ENCODE results near the gene SIGLEC11.
"Not testable (repeated sequence)": the region's sequence is repeated elsewhere in the genome, so short reads cannot be mapped to it uniquely, and the experiment has no call there.

SIGLEC11 gene

GRCh38 chr19:49924881-49925210, 36.1 kb downstream of the SIGLEC11 start:
- DNase-seq (ENCODE audit: low read depth): not testable (repeated sequence)

DNA sequence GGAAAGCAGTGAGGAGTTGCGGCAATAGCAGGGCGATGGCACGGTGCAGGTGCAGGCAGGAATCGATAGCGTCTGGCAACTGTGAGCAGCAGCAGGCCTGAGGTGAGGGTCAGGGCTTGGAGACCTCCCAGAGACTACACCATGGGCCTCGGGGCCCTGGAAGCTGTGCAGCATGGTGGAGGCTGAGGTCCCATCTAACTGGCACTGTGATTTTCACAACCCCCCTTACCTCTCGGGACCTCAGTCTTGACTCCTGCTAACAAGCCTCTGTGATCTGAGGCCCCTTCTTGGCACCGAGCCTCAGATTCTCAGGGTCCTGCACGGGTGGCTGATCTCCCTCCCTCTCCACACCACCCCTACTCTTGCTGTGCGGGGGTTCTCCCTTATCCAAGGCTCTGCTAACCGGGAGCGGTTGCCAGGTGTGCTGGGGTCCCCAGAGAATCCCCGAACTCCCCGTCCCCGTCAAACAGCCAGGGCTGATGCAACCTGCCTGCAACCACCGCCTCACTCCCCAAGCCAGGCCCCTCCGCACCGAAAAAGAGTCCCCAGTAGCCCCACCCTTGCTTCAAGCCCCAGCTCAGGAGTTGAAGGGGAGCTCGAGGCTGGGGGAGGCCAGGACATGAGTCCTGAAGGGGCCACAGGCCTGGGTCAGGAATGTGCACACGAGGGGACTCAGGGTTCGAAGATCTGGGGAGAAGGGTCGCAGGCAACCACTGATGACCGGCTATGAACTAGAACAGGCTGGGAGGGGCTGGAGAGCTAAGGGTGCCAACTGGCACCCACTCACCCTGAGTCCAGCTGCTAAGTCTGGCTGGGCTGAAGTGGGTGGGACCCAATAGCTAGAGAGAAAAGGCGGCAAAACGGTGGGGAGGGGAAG, 36.7 kb downstream of the SIGLEC11 start:
- no peak for DNase-seq (ENCODE audit: low read depth)

GRCh38 chr19:49923055-49924003, 37.6 kb downstream of the SIGLEC11 start:
- no peak for DNase-seq (ENCODE audit: low read depth)

GRCh38 chr19:49921871-49922795, 38.8 kb downstream of the SIGLEC11 start:
- no peak for DNase-seq (ENCODE audit: low read depth)

GRCh38 chr19:49920624-49921363, 40.2 kb downstream of the SIGLEC11 start:
- no peak for DNase-seq (ENCODE audit: low read depth)

DNA sequence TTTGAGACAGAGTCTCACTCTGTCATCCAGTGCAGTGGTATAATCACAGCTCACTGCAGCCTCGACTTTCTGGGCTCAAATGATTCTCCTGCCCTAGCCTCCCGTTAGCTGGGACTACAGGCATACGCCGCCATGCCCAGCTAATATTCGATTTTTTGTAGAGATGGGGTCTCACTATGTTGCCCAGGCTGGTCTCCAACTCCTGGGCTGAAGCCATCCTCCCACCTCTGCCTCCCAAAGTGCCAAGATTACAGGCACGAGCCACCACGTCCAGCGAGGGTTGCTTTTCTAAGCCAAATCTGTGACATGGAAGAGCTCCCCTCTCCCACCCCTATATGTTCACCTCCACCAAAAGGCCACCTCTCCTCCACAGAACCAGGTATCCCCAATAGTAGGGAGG, 42.9 kb downstream of the SIGLEC11 start:
- DNase-seq (ENCODE audit: low read depth): no peak

- DNase-seq (ENCODE audit: low read depth): no peak
These were observed 43.9 kb downstream of the SIGLEC11 start for GRCh38 chr19:49916839-49917733.

GRCh38 chr19:49915271-49915670, 45.7 kb downstream of the SIGLEC11 start:
- DNase-seq (ENCODE audit: low read depth): no peak

DNA sequence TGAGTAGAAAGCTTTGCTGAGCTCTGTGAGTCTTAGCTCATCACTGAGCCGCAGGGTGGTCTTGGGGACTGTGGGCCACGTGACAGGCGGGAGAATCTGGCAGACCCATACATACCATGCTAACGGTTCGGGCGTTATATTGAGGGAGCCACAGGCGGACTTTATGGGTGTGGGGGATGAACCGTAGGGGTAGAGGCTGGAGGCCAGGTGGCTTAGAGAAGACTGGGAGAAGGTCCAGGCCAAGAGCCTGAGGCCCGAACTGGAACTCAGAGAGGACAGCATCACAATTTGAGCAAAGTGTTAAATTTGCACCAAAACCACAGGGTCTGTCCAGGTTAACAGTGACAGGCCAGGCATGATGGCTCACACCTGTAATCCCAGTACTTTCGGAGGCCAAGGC, 47.3 kb downstream of the SIGLEC11 start:
- no peak for DNase-seq (ENCODE audit: low read depth)

- no peak for DNase-seq (ENCODE audit: low read depth)
These were observed 47.8 kb downstream of the SIGLEC11 start for GRCh38 chr19:49912965-49913685.

GRCh38 chr19:49911381-49912145, 49.4 kb downstream of the SIGLEC11 start:
- DNase-seq (ENCODE audit: low read depth): peak; percentile 25

GRCh38 chr19:49910179-49910578, 50.8 kb downstream of the SIGLEC11 start:
- DNase-seq (ENCODE audit: low read depth): no peak

GRCh38 chr19:49908480-49909420, 52.2 kb downstream of the SIGLEC11 start:
- DNase-seq (ENCODE audit: low read depth): no peak

DNA sequence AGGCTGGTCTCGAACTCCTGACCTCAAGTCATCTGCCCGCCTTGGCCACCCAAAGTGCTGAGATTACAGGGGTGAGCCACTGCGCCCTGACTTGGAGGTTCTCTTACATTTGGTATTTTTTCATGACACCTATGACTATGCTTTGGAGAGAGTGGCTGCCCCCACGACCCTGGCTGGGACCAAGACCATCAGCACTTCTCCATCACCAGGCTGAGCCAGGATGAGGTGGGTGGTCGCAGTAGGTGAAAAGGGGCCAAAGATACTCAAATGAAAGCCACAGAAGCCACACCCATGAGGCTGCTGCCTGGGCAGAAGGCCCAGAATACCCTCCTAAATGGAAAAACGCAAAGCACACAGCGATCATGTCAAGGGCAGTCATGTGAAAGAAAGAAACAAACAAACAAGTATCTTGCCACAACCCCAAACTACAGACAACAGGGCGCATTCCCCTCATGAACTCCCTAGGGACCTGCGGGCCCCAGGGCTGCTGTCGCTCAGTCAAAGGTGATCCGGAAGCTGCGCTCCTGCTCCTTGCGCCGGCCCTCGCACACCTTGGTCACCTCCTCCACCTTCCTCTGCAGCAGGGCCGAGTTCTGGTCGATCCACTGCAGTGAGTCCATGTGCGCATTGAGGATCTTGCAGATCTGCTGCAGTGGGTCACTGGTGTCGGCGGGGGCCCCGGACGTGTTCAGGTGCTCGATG, 53.1 kb downstream of the SIGLEC11 start:
- no peak for DNase-seq (ENCODE audit: low read depth)

DNA sequence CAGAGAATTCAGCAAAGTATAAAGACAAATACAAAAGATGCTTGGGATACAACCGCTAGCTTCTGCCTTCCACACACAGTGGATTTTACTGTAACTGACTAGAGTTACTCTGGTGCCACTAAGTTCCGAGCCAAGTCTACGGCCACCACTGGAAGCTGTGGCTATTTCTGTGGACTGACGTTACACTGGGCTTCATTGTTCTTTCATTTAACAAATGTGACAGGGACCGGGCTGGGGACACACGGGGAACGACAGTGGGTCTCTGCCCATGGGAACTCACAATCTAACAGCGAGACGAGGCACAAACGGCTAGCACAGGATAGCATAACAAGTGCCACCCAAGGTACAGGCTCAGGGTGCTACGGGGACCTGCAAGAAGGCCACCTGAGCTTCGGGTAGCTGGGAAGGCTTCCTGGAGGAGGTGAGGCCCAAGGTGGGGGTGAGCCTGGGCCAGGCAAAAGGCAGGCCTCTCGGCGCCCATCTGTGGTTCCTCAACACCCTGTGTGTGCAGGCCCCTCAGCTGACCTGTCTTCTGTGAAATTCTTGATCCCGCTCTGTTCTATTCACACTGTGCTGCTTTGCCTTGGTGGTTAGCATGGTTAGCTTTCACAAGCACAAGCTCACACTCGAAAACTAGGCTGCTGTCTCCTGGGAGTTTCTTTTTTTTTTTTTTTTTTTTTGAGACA, 54.0 kb downstream of the SIGLEC11 start:
- no peak for DNase-seq (ENCODE audit: low read depth)

- DNase-seq (ENCODE audit: low read depth): no peak
These were observed 56.8 kb downstream of the SIGLEC11 start for GRCh38 chr19:49904136-49904535.

Measured in activated T-cell treated with anti-CD3 and anti-CD28 coated beads for 48 hours (primary cell).